Measurements from ENCODE around the gene SLC38A7. TPM values are rescaled to one million over a fixed set of nuclear protein-coding genes. Genes with fewer than 3 reads are reported as not detected.

Gene SLC38A7
- total and polyA plus RNA-seq, 2 of the 13 experiments (the other 11 are each of a cell fraction or from before 2014, with no cell fraction given) = 13.2 to 14.1 TPM

DNA sequence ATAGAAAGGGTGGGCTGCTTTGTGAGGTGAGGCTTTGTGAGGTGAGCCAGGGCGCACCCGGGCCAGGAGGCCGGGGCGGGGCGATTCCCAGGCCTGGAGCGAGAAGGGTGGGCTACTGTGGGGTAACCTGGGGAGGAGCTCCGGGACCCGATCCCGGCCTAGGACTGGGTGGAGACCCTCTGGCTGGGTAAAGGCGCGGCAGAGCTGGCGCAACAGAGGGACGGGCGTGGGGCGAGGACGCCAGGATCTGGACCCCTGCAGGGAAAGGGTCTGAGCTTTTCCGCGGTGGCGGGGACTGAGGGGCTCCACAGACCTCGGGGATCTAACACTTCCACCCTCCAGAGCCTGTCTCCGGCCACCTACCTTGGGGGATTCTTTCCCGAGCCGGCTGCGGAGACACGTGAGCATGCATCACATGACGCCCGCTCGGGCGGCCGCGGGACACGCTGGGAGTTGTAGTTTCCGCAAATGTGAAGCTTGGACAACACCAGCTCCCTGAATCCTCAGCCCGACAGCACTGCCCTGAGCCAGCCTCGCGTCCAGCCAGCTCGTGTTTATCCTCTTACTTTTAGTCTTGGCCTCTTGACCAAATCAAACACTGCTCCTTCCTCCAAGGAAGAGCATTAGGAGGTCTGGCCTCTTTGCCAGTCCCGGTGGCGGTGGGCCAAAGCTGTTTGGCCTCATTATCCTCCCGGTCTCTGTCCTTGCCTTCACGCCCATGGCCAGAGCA lies at the start of gene SLC38A7 (continued):
- TF ChIP-seq, protein P1, sequence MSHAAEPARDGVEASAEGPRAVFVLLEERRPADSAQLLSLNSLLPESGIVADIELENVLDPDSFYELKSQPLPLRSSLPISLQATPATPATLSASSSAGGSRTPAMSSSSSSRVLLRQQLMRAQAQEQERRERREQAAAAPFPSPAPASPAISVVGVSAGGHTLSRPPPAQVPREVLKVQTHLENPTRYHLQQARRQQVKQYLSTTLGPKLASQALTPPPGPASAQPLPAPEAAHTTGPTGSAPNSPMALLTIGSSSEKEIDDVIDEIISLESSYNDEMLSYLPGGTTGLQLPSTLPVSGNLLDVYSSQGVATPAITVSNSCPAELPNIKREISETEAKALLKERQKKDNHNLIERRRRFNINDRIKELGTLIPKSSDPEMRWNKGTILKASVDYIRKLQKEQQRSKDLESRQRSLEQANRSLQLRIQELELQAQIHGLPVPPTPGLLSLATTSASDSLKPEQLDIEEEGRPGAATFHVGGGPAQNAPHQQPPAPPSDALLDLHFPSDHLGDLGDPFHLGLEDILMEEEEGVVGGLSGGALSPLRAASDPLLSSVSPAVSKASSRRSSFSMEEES (CRISPR knock-in tag; IDR thresholded peaks at IDR 0.05) = peak; percentile 96
- no peak for TF ChIP-seq ZNF550 (CRISPR knock-in tag; IDR thresholded peaks at IDR 0.05; ENCODE audit: borderline replicate concordance)
- TF ChIP-seq ZFP90 (CRISPR knock-in tag; IDR thresholded peaks at IDR 0.05; ENCODE audit: borderline replicate concordance) = peak; percentile 95
- TF ChIP-seq ZNF749 (CRISPR knock-in tag; IDR thresholded peaks at IDR 0.05; ENCODE audit: borderline replicate concordance) = 0 out of 2 replicates have a peak, but pooled peaks have one; percentile 50
- TF ChIP-seq ZBTB26 (CRISPR knock-in tag; IDR thresholded peaks at IDR 0.05; ENCODE audit: borderline replicate concordance) = no peak
- TF ChIP-seq THYN1 (CRISPR knock-in tag; IDR thresholded peaks at IDR 0.05; ENCODE audit: borderline replicate concordance, low read depth) = no peak
- TF ChIP-seq CEBPB (IDR thresholded peaks at IDR 0.05; ENCODE audit: borderline replicate concordance, low read depth, low read length) = no peak
- TF ChIP-seq, protein P2, sequence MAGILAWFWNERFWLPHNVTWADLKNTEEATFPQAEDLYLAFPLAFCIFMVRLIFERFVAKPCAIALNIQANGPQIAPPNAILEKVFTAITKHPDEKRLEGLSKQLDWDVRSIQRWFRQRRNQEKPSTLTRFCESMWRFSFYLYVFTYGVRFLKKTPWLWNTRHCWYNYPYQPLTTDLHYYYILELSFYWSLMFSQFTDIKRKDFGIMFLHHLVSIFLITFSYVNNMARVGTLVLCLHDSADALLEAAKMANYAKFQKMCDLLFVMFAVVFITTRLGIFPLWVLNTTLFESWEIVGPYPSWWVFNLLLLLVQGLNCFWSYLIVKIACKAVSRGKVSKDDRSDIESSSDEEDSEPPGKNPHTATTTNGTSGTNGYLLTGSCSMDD (CRISPR knock-in tag; IDR thresholded peaks at IDR 0.05) = 0 out of 2 replicates have a peak, but pooled peaks have one; percentile 69
- TF ChIP-seq ZNF777 (CRISPR knock-in tag; IDR thresholded peaks at IDR 0.05) = peak; percentile 69
- TF ChIP-seq, protein P3, sequence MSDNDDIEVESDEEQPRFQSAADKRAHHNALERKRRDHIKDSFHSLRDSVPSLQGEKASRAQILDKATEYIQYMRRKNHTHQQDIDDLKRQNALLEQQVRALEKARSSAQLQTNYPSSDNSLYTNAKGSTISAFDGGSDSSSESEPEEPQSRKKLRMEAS (IDR thresholded peaks at IDR 0.05) = peak; percentile 92
- TF ChIP-seq FOXK1 (CRISPR knock-in tag; IDR thresholded peaks at IDR 0.05; ENCODE audit: borderline replicate concordance, low read depth) = peak; percentile 96
- peak; percentile 64; the same call in 1 of the 2 replicates for TF ChIP-seq E2F2 (CRISPR knock-in tag; IDR thresholded peaks at IDR 0.05; ENCODE audit: borderline replicate concordance)
- TF ChIP-seq MTF1 (CRISPR knock-in tag; IDR thresholded peaks at IDR 0.05) = no peak
- no peak for TF ChIP-seq ZC3H13 (CRISPR knock-in tag; IDR thresholded peaks at IDR 0.05)
- no peak for TF ChIP-seq REXO4 (CRISPR knock-in tag; IDR thresholded peaks at IDR 0.05; ENCODE audit: borderline replicate concordance)
- TF ChIP-seq, protein P4, sequence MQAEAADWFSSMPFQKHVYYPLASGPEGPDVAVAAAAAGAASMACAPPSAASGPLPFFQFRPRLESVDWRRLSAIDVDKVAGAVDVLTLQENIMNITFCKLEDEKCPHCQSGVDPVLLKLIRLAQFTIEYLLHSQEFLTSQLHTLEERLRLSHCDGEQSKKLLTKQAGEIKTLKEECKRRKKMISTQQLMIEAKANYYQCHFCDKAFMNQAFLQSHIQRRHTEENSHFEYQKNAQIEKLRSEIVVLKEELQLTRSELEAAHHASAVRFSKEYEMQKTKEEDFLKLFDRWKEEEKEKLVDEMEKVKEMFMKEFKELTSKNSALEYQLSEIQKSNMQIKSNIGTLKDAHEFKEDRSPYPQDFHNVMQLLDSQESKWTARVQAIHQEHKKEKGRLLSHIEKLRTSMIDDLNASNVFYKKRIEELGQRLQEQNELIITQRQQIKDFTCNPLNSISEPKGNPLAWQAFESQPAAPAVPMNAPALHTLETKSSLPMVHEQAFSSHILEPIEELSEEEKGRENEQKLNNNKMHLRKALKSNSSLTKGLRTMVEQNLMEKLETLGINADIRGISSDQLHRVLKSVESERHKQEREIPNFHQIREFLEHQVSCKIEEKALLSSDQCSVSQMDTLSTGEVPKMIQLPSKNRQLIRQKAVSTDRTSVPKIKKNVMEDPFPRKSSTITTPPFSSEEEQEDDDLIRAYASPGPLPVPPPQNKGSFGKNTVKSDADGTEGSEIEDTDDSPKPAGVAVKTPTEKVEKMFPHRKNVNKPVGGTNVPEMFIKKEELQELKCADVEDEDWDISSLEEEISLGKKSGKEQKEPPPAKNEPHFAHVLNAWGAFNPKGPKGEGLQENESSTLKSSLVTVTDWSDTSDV (CRISPR knock-in tag; IDR thresholded peaks at IDR 0.05) = 0 out of 2 replicates have a peak, but pooled peaks have one; percentile 55
- TF ChIP-seq PLRG1 (conservative IDR thresholded peaks at IDR 0.05) = no peak
- no peak for TF ChIP-seq ZNF660 (CRISPR knock-in tag; IDR thresholded peaks at IDR 0.05; ENCODE audit: borderline replicate concordance, low read depth)

Data from HepG2 (cell line).